Panc1 (cell line): ENCODE data around the gene ADCY3.

Experiments used
- CTCF ChIP-seq: fragments of 450-650 bp; IDR thresholded peaks from 2 replicates; pipeline ENCODE4 v1.5.1; 2017; ENCODE audit warnings: mild to moderate bottlenecking
- POLR2AphosphoS5 ChIP-seq: IDR thresholded peaks from 2 replicates; pipeline ENCODE4 v1.6.1; 2012; ENCODE audit warnings: mild to moderate bottlenecking, low read depth, low read length, moderate library complexity
- REST ChIP-seq, 2 experiments: IDR thresholded peaks; 2 replicates each; pipeline ENCODE4 v1.6.1; 2011 to 2012; ENCODE audit warnings: low read depth in 2 of 2, control low read depth in 1 of 2, low read length in 1 of 2, mild to moderate bottlenecking in 1 of 2, moderate library complexity in 1 of 2; ENCODE audit not compliant: insufficient read depth in 1 of 2
- SIN3A ChIP-seq: IDR thresholded peaks from 2 replicates; pipeline ENCODE4 v1.6.1; 2012; ENCODE audit warnings: low read depth, mild to moderate bottlenecking, low read length, moderate library complexity, borderline replicate concordance; ENCODE audit not compliant: insufficient read depth

- TF ChIP-seq CTCF (no peak), POLR2AphosphoS5 (no peak), REST (IDR thresholded peaks at IDR 0.05; ENCODE audit: insufficient read depth in 1 of 2, low read depth in 2 of 2, low read length in 1 of 2) (no peak), SIN3A (no peak)
Observed at GRCh38 chr2:24912986-24913385, 7.1 kb downstream of the ADCY3 start.
